ENCODE measurements around the gene SRCIN1. TPM values are rescaled to one million over a fixed set of nuclear protein-coding genes. Genes with fewer than 3 reads are reported as not detected.

Gene SRCIN1
- polyA plus RNA-seq, 1 experiment, result not detected

- H3K27me3 ChIP-seq (ENCODE audit: control insufficient read depth, insufficient read depth, low read length), result peaks cover 78% of the 10 kb centered on the region
- CTCF ChIA-PET, result interaction anchor here (0.5 to 2.6 kb wide), 2 partner anchors 29 to 69 kb away, joined by 4 to 15 read pairs; no protein-coding TSS in a partner anchor
- POLR2A ChIA-PET, result no interaction called here
Measured at GRCh38 chr17:38587203-38587602, 18.5 kb downstream of the SRCIN1 start.

GRCh38 chr17:38586788-38587187 lies 19.0 kb downstream of the SRCIN1 start:
- no peak for TF ChIP-seq CTCF (IDR thresholded peaks at IDR 0.05; ENCODE audit: low read depth, low read length)
- CTCF ChIA-PET, result interaction anchor here (2.6 kb wide), 1 partner anchor 29 kb away, joined by 15 read pairs; no protein-coding TSS in a partner anchor
- no peak overlapping the region for H3K4me3 ChIP-seq (ENCODE audit: low read depth, low read length)
- DNase-seq (ENCODE audit: low read depth, low spot score), result no peak
- POLR2A ChIA-PET, result no interaction called here
- H3K27me3 ChIP-seq (ENCODE audit: control insufficient read depth, insufficient read depth, low read length), result peaks cover 78% of the 10 kb centered on the region
- no peak overlapping the region for H3K27ac ChIP-seq (ENCODE audit: low read depth, low read length)
- H3K9me3 ChIP-seq (ENCODE audit: control insufficient read depth, insufficient read depth, low read length), result no peaks in the 10 kb centered on the region

More at GRCh38 chr17:38587203-38587602, 18.5 kb downstream of the SRCIN1 start:
- Histone ChIP-seq H3K27ac (ENCODE audit: low read depth, low read length) (no peak overlapping the region), H3K9me3 (ENCODE audit: control insufficient read depth, insufficient read depth, low read length) (no peaks in the 10 kb centered on the region), H3K4me3 (ENCODE audit: low read depth, low read length) (no peak overlapping the region)
- no peak for TF ChIP-seq CTCF (IDR thresholded peaks at IDR 0.05; ENCODE audit: low read depth, low read length)
- no peak for DNase-seq (ENCODE audit: low read depth, low spot score)

GRCh38 chr17:38585918-38586529 lies 19.7 kb downstream of the SRCIN1 start:
- TF ChIP-seq CTCF (IDR thresholded peaks at IDR 0.05; ENCODE audit: low read depth, low read length), result no peak
- CTCF ChIA-PET, result interaction anchor here (2.5 to 4.9 kb wide), 3 partner anchors 21 to 28 kb away, joined by 6 to 49 read pairs (median 15); no protein-coding TSS in a partner anchor
- Histone ChIP-seq H3K9me3 (ENCODE audit: control insufficient read depth, insufficient read depth, low read length) (no peaks in the 10 kb centered on the region), H3K4me3 (ENCODE audit: low read depth, low read length) (no peak overlapping the region), H3K27me3 (ENCODE audit: control insufficient read depth, insufficient read depth, low read length) (peaks cover 74% of the 10 kb centered on the region), H3K27ac (ENCODE audit: low read depth, low read length) (no peak overlapping the region)
- DNase-seq (ENCODE audit: low read depth, low spot score), result no peak
- POLR2A ChIA-PET, result no interaction called here

GRCh38 chr17:38585056-38585917 lies 20.5 kb downstream of the SRCIN1 start:
- H3K9me3 ChIP-seq (ENCODE audit: control insufficient read depth, insufficient read depth, low read length), result no peaks in the 10 kb centered on the region
- ChIA-PET CTCF (interaction anchor here (1.1 to 4.9 kb wide), 6 partner anchors 12 to 78 kb away, joined by 3 to 49 read pairs (median 5); no protein-coding TSS in a partner anchor), POLR2A (no interaction called here)
- no peak for DNase-seq (ENCODE audit: low read depth, low spot score)
- TF ChIP-seq CTCF (IDR thresholded peaks at IDR 0.05; ENCODE audit: low read depth, low read length), result no peak
- H3K4me3 ChIP-seq (ENCODE audit: low read depth, low read length), result no peak overlapping the region
- no peak overlapping the region for H3K27ac ChIP-seq (ENCODE audit: low read depth, low read length)
- H3K27me3 ChIP-seq (ENCODE audit: control insufficient read depth, insufficient read depth, low read length), result peaks cover 67% of the 10 kb centered on the region

All from AG04450 (cell line).